Calu3 (cell line): Measurements from ENCODE around the gene POU4F2. TPM values are rescaled to one million over a fixed set of nuclear protein-coding genes. Genes with fewer than 3 reads are reported as not detected.

Experiments used
- BruUV-seq: library from RNA; stranded (reverse); fragments of 400-500 nt; replicated peaks from 2 replicates; lab custom pipeline; 2021; lab: Mats Ljungman, UMichigan
- CTCF ChIA-PET: fragments of 300-600 bp; sonication (Branson Sonifier 250); formaldehyde crosslinking; loops from one replicate; lab custom pipeline; 2022; ENCODE audit warnings: antibody characterized with exemption; lab: Charles Lee
- DNase-seq: peaks from one replicate; pipeline ENCODE4 v3.0.0; 2022
- H3K27ac Mint-ChIP-seq: one replicate; pipeline ENCODE4 v1.8.0; 2022; ENCODE audit warnings: mixed read lengths; ENCODE audit not compliant: unreplicated experiment
- H3K27me3 Mint-ChIP-seq: one replicate; pipeline ENCODE4 v1.8.0; 2022; ENCODE audit warnings: mixed read lengths; ENCODE audit not compliant: unreplicated experiment
- H3K36me3 Mint-ChIP-seq: one replicate; pipeline ENCODE4 v1.8.0; 2022; ENCODE audit warnings: mild to moderate bottlenecking, moderate library complexity, mixed read lengths; ENCODE audit not compliant: insufficient read depth, unreplicated experiment
- H3K4me1 Mint-ChIP-seq: one replicate; pipeline ENCODE4 v1.8.0; 2022; ENCODE audit warnings: mild to moderate bottlenecking, low read depth, mixed read lengths; ENCODE audit not compliant: unreplicated experiment
- H3K4me3 Mint-ChIP-seq: one replicate; pipeline ENCODE4 v1.8.0; 2022; ENCODE audit warnings: mild to moderate bottlenecking, low read depth, moderate library complexity, mixed read lengths; ENCODE audit not compliant: unreplicated experiment
- H3K9me3 Mint-ChIP-seq: one replicate; pipeline ENCODE4 v1.8.0; 2022; ENCODE audit warnings: low read depth, mixed read lengths; ENCODE audit not compliant: unreplicated experiment
- intact Hi-C: fragments of 100-400 bp; cut with micrococcal nuclease; formaldehyde crosslinking; loops from one replicate; pipeline ENCODE4 v1.10.0; 2022; ENCODE audit not compliant: unreplicated experiment
- total RNA-seq: library from RNA; stranded (reverse); gene quantifications from 2 replicates; pipeline ENCODE4 v1.2.3, GENCODE V29; 2022
- TF ChIP-seq, protein P1 (sequence below): fragments of 200-600 bp; IDR thresholded peaks from one replicate; pipeline ENCODE4 v1.8.0; 2022; ENCODE audit warnings: antibody characterized with exemption; ENCODE audit not compliant: unreplicated experiment

Gene POU4F2
- total RNA-seq, 1 experiment from 2014 or later = not detected

DNA sequence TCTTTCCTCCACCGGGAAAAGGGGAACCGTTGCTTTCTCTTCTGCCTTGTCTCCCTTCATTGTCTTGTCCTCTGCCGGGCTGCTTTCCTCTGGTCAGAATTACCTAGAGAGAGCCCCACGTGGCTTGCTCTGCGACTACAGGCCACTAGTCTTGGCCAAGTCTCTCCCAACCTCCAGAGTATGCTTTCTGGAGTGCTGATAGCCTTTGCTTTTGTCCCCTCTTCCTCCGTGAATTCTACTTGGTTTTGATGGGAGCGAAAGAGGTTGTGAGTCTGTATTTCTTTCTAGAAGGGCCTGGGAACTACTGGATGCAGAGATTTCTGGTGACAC is 5.3 kb upstream of the POU4F2 start:
- Mint-ChIP-seq H3K27me3 (peaks cover 94% of the 10 kb centered on the region), H3K4me1 (no peaks in the 10 kb centered on the region), H3K9me3 (no peaks in the 10 kb centered on the region), H3K27ac (no peak overlapping the region), H3K36me3 (no peaks in the 10 kb centered on the region), H3K4me3 (no peak overlapping the region)
- CTCF ChIA-PET = no interaction called here
- DNase-seq = no peak
- no TSS peak for BruUV-seq
- TF ChIP-seq, protein P1, sequence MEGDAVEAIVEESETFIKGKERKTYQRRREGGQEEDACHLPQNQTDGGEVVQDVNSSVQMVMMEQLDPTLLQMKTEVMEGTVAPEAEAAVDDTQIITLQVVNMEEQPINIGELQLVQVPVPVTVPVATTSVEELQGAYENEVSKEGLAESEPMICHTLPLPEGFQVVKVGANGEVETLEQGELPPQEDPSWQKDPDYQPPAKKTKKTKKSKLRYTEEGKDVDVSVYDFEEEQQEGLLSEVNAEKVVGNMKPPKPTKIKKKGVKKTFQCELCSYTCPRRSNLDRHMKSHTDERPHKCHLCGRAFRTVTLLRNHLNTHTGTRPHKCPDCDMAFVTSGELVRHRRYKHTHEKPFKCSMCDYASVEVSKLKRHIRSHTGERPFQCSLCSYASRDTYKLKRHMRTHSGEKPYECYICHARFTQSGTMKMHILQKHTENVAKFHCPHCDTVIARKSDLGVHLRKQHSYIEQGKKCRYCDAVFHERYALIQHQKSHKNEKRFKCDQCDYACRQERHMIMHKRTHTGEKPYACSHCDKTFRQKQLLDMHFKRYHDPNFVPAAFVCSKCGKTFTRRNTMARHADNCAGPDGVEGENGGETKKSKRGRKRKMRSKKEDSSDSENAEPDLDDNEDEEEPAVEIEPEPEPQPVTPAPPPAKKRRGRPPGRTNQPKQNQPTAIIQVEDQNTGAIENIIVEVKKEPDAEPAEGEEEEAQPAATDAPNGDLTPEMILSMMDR = no peak
- intact Hi-C loops = no loop called here

DNA sequence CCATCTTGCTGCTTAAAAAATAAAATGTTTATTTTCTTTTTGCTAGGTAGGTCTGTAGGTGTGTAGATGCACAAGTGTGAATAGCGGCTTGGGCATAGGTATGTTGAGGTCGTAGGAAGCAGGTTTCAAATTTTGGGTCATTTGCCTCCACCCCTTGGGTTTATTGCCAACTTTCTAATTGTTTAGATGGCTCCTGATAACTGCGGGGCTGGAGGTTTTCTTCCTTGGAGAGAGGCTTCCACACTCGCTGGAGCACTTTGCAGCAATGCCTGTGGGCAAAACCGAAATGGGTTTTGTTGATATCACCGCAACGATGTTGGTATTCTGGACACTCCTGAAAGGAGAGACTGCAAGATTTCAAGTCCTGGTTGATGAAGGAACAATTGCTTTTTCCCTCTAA is 3.9 kb upstream of the POU4F2 start:
- CTCF ChIA-PET = no interaction called here
- H3K4me3 Mint-ChIP-seq = no peak overlapping the region

DNA sequence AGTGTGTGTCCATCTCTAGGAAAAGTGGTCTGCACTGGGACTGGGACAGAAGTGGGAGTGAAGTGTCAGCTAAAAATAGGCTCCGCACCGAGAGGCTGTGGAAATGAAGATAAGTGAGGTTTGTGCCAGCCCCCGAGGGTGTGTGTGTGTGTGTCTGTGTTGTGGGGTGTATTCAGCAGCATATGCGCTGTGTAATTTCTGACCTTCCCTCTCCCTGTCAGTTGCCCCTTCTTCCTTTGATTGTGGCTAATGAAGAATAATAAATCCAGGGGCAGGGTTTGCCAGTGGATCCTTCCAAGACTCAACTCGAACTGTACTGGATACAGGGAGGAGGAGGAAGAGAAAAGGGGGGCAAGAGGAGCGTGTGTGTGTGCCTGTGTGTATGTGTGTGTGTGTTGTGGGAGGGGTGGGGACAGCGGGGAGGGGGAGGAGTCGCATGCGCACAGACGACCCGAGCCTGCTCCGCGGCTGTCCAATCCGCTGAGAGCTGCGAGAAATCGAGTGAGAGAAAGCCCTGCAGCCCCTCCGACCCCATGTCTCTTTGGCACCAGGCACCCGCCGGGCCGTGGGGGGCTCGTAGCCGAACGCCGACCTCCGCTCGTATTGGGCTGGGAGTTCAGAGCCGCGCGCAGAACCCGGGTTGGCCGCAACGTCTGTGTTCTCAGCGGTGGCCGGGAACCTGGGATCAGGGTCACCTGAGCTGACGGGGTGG is 916 bp upstream of the POU4F2 start:
- BruUV-seq = no TSS peak
- H3K4me3 Mint-ChIP-seq = no peak overlapping the region
- H3K27ac Mint-ChIP-seq = no peak overlapping the region
- CTCF ChIA-PET = no interaction called here
- H3K36me3 Mint-ChIP-seq = no peaks in the 10 kb centered on the region
- no peaks in the 10 kb centered on the region for H3K9me3 Mint-ChIP-seq
- H3K4me1 Mint-ChIP-seq = no peaks in the 10 kb centered on the region
- DNase-seq = no peak
- peaks cover 70% of the 10 kb centered on the region for H3K27me3 Mint-ChIP-seq
- TF ChIP-seq, protein P1 = no peak
- intact Hi-C loops = no loop called here

More for the DNA sequence above, 3.9 kb upstream of the POU4F2 start:
- Mint-ChIP-seq H3K27me3 (peaks cover 80% of the 10 kb centered on the region), H3K9me3 (no peaks in the 10 kb centered on the region), H3K4me1 (no peaks in the 10 kb centered on the region), H3K36me3 (no peaks in the 10 kb centered on the region), H3K27ac (no peak overlapping the region)
- no peak for DNase-seq
- BruUV-seq = no TSS peak
- intact Hi-C loops = no loop called here
- TF ChIP-seq, protein P1 = no peak

DNA sequence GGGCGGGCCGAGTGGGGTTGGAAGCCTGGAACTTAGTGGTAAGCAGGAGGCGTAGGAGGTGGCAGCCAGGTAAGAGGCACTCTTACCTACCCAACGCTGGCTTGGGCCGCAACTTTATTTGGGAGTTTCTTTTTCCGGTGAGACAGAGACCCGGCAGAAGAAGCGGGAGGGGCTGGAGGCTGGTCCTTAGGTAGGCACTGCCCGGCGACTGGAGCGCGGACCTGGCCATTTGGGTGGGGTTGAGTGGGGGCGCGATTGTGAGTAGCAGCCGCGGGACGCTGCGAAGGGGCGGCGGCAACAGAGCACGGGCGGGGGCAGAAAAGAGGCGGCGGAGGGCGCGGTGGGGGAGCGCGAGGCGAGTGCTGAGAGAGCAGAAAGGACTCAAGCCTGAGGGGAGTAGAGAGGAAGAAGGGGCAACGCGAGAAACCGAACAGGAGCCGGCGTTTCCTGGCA is 334 bp upstream of the POU4F2 start:
- Mint-ChIP-seq H3K4me1 (no peaks in the 10 kb centered on the region), H3K27me3 (peaks cover 66% of the 10 kb centered on the region), H3K36me3 (no peaks in the 10 kb centered on the region), H3K27ac (no peak overlapping the region), H3K9me3 (no peaks in the 10 kb centered on the region), H3K4me3 (no peak overlapping the region)
- intact Hi-C loops = no loop called here
- TF ChIP-seq, protein P1 = no peak
- BruUV-seq = no TSS peak
- CTCF ChIA-PET = no interaction called here
- DNase-seq = no peak
